Mesendoderm (in vitro differentiated cells): ENCODE results near the gene RARS2.

Experiments used
- DNase-seq: peaks from one replicate; pipeline ENCODE4 v3.0.0; 2013
- H2AK5ac ChIP-seq: 2 replicates; pipeline ENCODE4 v1.6.1; 2013; ENCODE audit warnings: low read length, inconsistent platforms
- H2BK120ac ChIP-seq: 2 replicates; pipeline ENCODE4 v1.6.1; 2013; ENCODE audit warnings: low read depth, mild to moderate bottlenecking, low read length, moderate library complexity, mixed read lengths
- H2BK15ac ChIP-seq: replicated peaks from 2 replicates; pipeline ENCODE4 v1.6.1; 2013; ENCODE audit warnings: low read depth, mild to moderate bottlenecking, moderate library complexity
- H2BK5ac ChIP-seq: 2 replicates; pipeline ENCODE4 v1.6.1; 2013; ENCODE audit warnings: low read length, inconsistent platforms
- H3K18ac ChIP-seq: 2 replicates; pipeline ENCODE4 v1.6.1; 2013; ENCODE audit warnings: mild to moderate bottlenecking, low read length, mixed read lengths
- H3K23ac ChIP-seq: one replicate; pipeline ENCODE4 v1.6.1; 2013; ENCODE audit warnings: low read length
- H3K27ac ChIP-seq: 2 replicates; pipeline ENCODE4 v1.5.1; 2013; ENCODE audit warnings: low read depth, mild to moderate bottlenecking, inconsistent platforms, low read length, moderate library complexity
- H3K27me3 ChIP-seq: 2 replicates; pipeline ENCODE4 v1.6.1; 2013; ENCODE audit warnings: low read length, control low read depth, mild to moderate bottlenecking, inconsistent platforms; ENCODE audit not compliant: insufficient read depth, poor library complexity
- H3K36me3 ChIP-seq: 2 replicates; pipeline ENCODE4 v1.6.1; 2013; ENCODE audit warnings: low read length, inconsistent platforms; ENCODE audit not compliant: control insufficient read depth, insufficient read depth
- H3K4ac ChIP-seq: one replicate; pipeline ENCODE4 v1.6.1; 2013; ENCODE audit warnings: low read depth, mild to moderate bottlenecking, low read length, moderate library complexity
- H3K4me1 ChIP-seq: 2 replicates; pipeline ENCODE4 v1.6.1; 2013; ENCODE audit warnings: low read depth, low read length, inconsistent platforms; ENCODE audit not compliant: control insufficient read depth
- H3K4me2 ChIP-seq: 2 replicates; pipeline ENCODE4 v1.6.1; 2013; ENCODE audit warnings: low read length
- H3K4me3 ChIP-seq: 2 replicates; pipeline ENCODE4 v1.5.1; 2013; ENCODE audit warnings: mild to moderate bottlenecking, low read length
- H3K56ac ChIP-seq: one replicate; pipeline ENCODE4 v1.6.1; 2013; ENCODE audit warnings: low read length
- H3K79me1 ChIP-seq: 2 replicates; pipeline ENCODE4 v1.6.1; 2013; ENCODE audit warnings: low read length, inconsistent platforms
- H3K79me2 ChIP-seq: 2 replicates; pipeline ENCODE4 v1.6.1; 2013; ENCODE audit warnings: mild to moderate bottlenecking, low read length; ENCODE audit not compliant: control insufficient read depth, insufficient read depth
- H3K9ac ChIP-seq: 2 replicates; pipeline ENCODE4 v1.6.1; 2013; ENCODE audit warnings: low read length, inconsistent platforms
- H4K5ac ChIP-seq: one replicate; pipeline ENCODE4 v1.6.1; 2013; ENCODE audit warnings: low read length
- H4K8ac ChIP-seq: one replicate; pipeline ENCODE4 v1.6.1; 2013; ENCODE audit warnings: low read depth, mild to moderate bottlenecking, control low read depth, low read length, moderate library complexity
- WGBS: extraction: QIAGEN DNeasy Blood & Tissue Kit; methylation state at CpG from one replicate; pipeline ENCODE4 v1.1.7; 2013; ENCODE audit warnings: low lambda C conversion rate, missing lambda C conversion rate; ENCODE audit not compliant: insufficient coverage; ENCODE audit errors: extremely low coverage; 5-methylcytosine and 5-hydroxymethylcytosine counted together

The RARS2 gene

GRCh38 chr6:87586371-87587077 is 3.3 kb downstream of the RARS2 start:
- no peak overlapping the region for H2BK120ac ChIP-seq
- H2AK5ac ChIP-seq: no peak overlapping the region
- no peak overlapping the region for H3K18ac ChIP-seq
- no peak overlapping the region for H4K5ac ChIP-seq
- no peak overlapping the region for H3K27ac ChIP-seq
- no peak overlapping the region for H3K56ac ChIP-seq
- no peaks in the 10 kb centered on the region for H3K27me3 ChIP-seq
- H3K23ac ChIP-seq: no peak overlapping the region
- H2BK15ac ChIP-seq: no peak overlapping the region
- H3K4me2 ChIP-seq: no peak overlapping the region
- H3K4me3 ChIP-seq: no peak overlapping the region
- H3K79me1 ChIP-seq: peaks cover 24% of the 10 kb centered on the region
- no peak overlapping the region for H4K8ac ChIP-seq
- H3K4me1 ChIP-seq: peaks cover 3% of the 10 kb centered on the region
- H3K4ac ChIP-seq: no peak overlapping the region
- WGBS: no CpG with 5 or more reads among the region's 8 CpGs
- H2BK5ac ChIP-seq: no peak overlapping the region
- no peak overlapping the region for H3K9ac ChIP-seq
- peaks cover 69% of the 10 kb centered on the region for H3K79me2 ChIP-seq
- no peak for DNase-seq
- H3K36me3 ChIP-seq: no peaks in the 10 kb centered on the region

- peaks cover 3% of the 10 kb centered on the region for H3K4me1 ChIP-seq
- DNase-seq: no peak
- H3K18ac ChIP-seq: no peak overlapping the region
- H2BK120ac ChIP-seq: no peak overlapping the region
- H3K27me3 ChIP-seq: no peaks in the 10 kb centered on the region
- no peak overlapping the region for H3K4me3 ChIP-seq
- no peak overlapping the region for H3K56ac ChIP-seq
- H3K4me2 ChIP-seq: no peak overlapping the region
- no peak overlapping the region for H2AK5ac ChIP-seq
- H2BK5ac ChIP-seq: no peak overlapping the region
- H3K9ac ChIP-seq: no peak overlapping the region
- H3K36me3 ChIP-seq: no peaks in the 10 kb centered on the region
- no peak overlapping the region for H3K23ac ChIP-seq
- WGBS: no CpG with 5 or more reads among the region's 4 CpGs
- H3K4ac ChIP-seq: no peak overlapping the region
- H4K8ac ChIP-seq: no peak overlapping the region
- no peak overlapping the region for H4K5ac ChIP-seq
- no peak overlapping the region for H2BK15ac ChIP-seq
- H3K27ac ChIP-seq: no peak overlapping the region
- peaks cover 55% of the 10 kb centered on the region for H3K79me2 ChIP-seq
- H3K79me1 ChIP-seq: peaks cover 17% of the 10 kb centered on the region
Measured at GRCh38 chr6:87583822-87584221, 6.0 kb downstream of the RARS2 start.

GRCh38 chr6:87575423-87575822 is 14.4 kb downstream of the RARS2 start:
- no peaks in the 10 kb centered on the region for H3K36me3 ChIP-seq
- no peak overlapping the region for H2BK15ac ChIP-seq
- no peak overlapping the region for H4K8ac ChIP-seq
- no peak overlapping the region for H3K27ac ChIP-seq
- no peak overlapping the region for H3K4ac ChIP-seq
- no CpG with 5 or more reads among the region's 2 CpGs for WGBS
- H2AK5ac ChIP-seq: no peak overlapping the region
- H2BK5ac ChIP-seq: no peak overlapping the region
- H3K79me2 ChIP-seq: peaks cover 40% of the 10 kb centered on the region
- H4K5ac ChIP-seq: no peak overlapping the region
- H3K9ac ChIP-seq: no peak overlapping the region
- H3K4me1 ChIP-seq: peaks cover 4% of the 10 kb centered on the region
- H3K18ac ChIP-seq: no peak overlapping the region
- no peak overlapping the region for H2BK120ac ChIP-seq
- no peak overlapping the region for H3K56ac ChIP-seq
- no peak overlapping the region for H3K4me3 ChIP-seq
- no peak overlapping the region for H3K23ac ChIP-seq
- H3K79me1 ChIP-seq: peaks cover 9% of the 10 kb centered on the region
- DNase-seq: no peak
- H3K4me2 ChIP-seq: no peak overlapping the region
- H3K27me3 ChIP-seq: no peaks in the 10 kb centered on the region

- Histone ChIP-seq H2BK120ac (no peak overlapping the region), H3K4me1 (peaks cover 4% of the 10 kb centered on the region), H3K18ac (no peak overlapping the region), H4K5ac (no peak overlapping the region), H3K27me3 (no peaks in the 10 kb centered on the region), H3K4ac (no peak overlapping the region), H2AK5ac (no peak overlapping the region), H2BK5ac (no peak overlapping the region), H3K23ac (no peak overlapping the region), H3K27ac (no peak overlapping the region), H4K8ac (no peak overlapping the region), H3K79me1 (peaks cover 9% of the 10 kb centered on the region), H2BK15ac (no peak overlapping the region), H3K9ac (no peak overlapping the region), H3K79me2 (peaks cover 36% of the 10 kb centered on the region), H3K4me3 (no peak overlapping the region), H3K4me2 (no peak overlapping the region), H3K36me3 (no peaks in the 10 kb centered on the region), H3K56ac (no peak overlapping the region)
- no peak for DNase-seq
- no CpG with 5 or more reads among the region's 2 CpGs for WGBS
Measured at GRCh38 chr6:87574237-87574804, 15.5 kb downstream of the RARS2 start.

- H2BK120ac ChIP-seq: no peak overlapping the region
- H3K79me2 ChIP-seq: peaks cover 33% of the 10 kb centered on the region
- H3K4me1 ChIP-seq: peaks cover 4% of the 10 kb centered on the region
- H4K5ac ChIP-seq: no peak overlapping the region
- no peak overlapping the region for H4K8ac ChIP-seq
- DNase-seq: no peak
- H3K27ac ChIP-seq: no peak overlapping the region
- H3K27me3 ChIP-seq: no peaks in the 10 kb centered on the region
- H3K9ac ChIP-seq: no peak overlapping the region
- H2BK5ac ChIP-seq: no peak overlapping the region
- H3K56ac ChIP-seq: no peak overlapping the region
- no peak overlapping the region for H3K4ac ChIP-seq
- no peaks in the 10 kb centered on the region for H3K36me3 ChIP-seq
- H3K23ac ChIP-seq: no peak overlapping the region
- 100% methylated on average over 2 of the region's 5 CpGs for whole genome bisulfite sequencing
- no peak overlapping the region for H2BK15ac ChIP-seq
- no peak overlapping the region for H3K18ac ChIP-seq
- no peak overlapping the region for H3K4me2 ChIP-seq
- H3K4me3 ChIP-seq: no peak overlapping the region
- peaks cover 9% of the 10 kb centered on the region for H3K79me1 ChIP-seq
- H2AK5ac ChIP-seq: no peak overlapping the region
Measured at GRCh38 chr6:87573307-87574024, 16.3 kb downstream of the RARS2 start.
